Mammary epithelial cell (primary cell): Measurements from ENCODE around the gene RNF223.

Source experiments
- EZH2 ChIP-seq: IDR thresholded peaks from 2 replicates; pipeline ENCODE4 v1.6.1; 2012; ENCODE audit warnings: low read length, inconsistent platforms, borderline replicate concordance
- TF ChIP-seq, protein P1 (sequence below), 2 donors: IDR thresholded peaks in 1 of 2; conservative IDR thresholded peaks in 1 of 2; 2 replicates each; pipeline ENCODE4 v1.5.1; 2011 to 2012; ENCODE audit warnings: inconsistent platforms in 2 of 2, low read length in 2 of 2, mild to moderate bottlenecking in 2 of 2, control low read depth in 1 of 2, low read depth in 1 of 2; ENCODE audit not compliant: insufficient read depth in 1 of 2; ENCODE audit errors: extremely low read depth in 1 of 2

- TF ChIP-seq, protein P1, sequence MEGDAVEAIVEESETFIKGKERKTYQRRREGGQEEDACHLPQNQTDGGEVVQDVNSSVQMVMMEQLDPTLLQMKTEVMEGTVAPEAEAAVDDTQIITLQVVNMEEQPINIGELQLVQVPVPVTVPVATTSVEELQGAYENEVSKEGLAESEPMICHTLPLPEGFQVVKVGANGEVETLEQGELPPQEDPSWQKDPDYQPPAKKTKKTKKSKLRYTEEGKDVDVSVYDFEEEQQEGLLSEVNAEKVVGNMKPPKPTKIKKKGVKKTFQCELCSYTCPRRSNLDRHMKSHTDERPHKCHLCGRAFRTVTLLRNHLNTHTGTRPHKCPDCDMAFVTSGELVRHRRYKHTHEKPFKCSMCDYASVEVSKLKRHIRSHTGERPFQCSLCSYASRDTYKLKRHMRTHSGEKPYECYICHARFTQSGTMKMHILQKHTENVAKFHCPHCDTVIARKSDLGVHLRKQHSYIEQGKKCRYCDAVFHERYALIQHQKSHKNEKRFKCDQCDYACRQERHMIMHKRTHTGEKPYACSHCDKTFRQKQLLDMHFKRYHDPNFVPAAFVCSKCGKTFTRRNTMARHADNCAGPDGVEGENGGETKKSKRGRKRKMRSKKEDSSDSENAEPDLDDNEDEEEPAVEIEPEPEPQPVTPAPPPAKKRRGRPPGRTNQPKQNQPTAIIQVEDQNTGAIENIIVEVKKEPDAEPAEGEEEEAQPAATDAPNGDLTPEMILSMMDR (conservative IDR thresholded peaks at IDR 0.05 in 1 of 2, IDR thresholded peaks at IDR 0.05 in 1 of 2; ENCODE audit: extremely low read depth in 1 of 2, insufficient read depth in 1 of 2, low read depth in 1 of 2, low read length in 2 of 2) = no peak
- no peak for TF ChIP-seq EZH2
Measured at GRCh38 chr1:1080951-1081310, 6.8 kb upstream of the RNF223 start.
